T-cell (primary cell): ENCODE measurements around the gene HSPA9. TPM values are rescaled to one million over a fixed set of nuclear protein-coding genes. Genes with fewer than 3 reads are reported as not detected.
A peak's percentile ranks its signal among the peaks of the same experiment; 100 is the strongest.

Experiments
- ATAC-seq, 4 experiments: fragments of 200-7000 bp in 3 of 4; fragments of 150-1000 bp in 1 of 4; cut with Tn5 transposase; replicated peaks in 1 of 4; 1 replicate in 3 of 4; 2 replicates in 1 of 4; pipeline ENCODE4 v1.10.0; 2021; ENCODE audit warnings: moderate library complexity in 3 of 4, mild to moderate bottlenecking in 2 of 4, moderate number of reproducible peaks in 1 of 4
- CTCF ChIA-PET, 2 donors: fragments of 300-600 bp; sonication (Branson Sonifier 250); formaldehyde crosslinking; loops; one replicate each; lab custom pipeline; 2022; ENCODE audit warnings: antibody characterized with exemption in 2 of 2; lab: Charles Lee
- POLR2A ChIA-PET, 2 donors: fragments of 300-600 bp; sonication (Branson Sonifier 250); formaldehyde crosslinking; loops; one replicate each; lab custom pipeline; 2022; ENCODE audit warnings: antibody characterized with exemption in 2 of 2; lab: Charles Lee
- DNase-seq, 35 experiments: peaks; one replicate each; pipeline versions ENCODE4 v3.0.0 to v3.0.0-alpha.2; 2013 to 2023
- H3K27ac ChIP-seq: one replicate; pipeline ENCODE4 v1.5.1; 2013; ENCODE audit warnings: low read length
- H3K27me3 ChIP-seq, 2 experiments: replicated peaks in 1 of 2; 1 replicate in 1 of 2; 2 replicates in 1 of 2; pipeline versions ENCODE4 v1.6.1 to v1.7.0; 2013; ENCODE audit warnings: low read length in 1 of 2, mixed read lengths in 1 of 2; ENCODE audit not compliant: control insufficient read depth in 2 of 2, insufficient read depth in 2 of 2; ENCODE audit errors: extremely low read depth in 1 of 2
- H3K36me3 ChIP-seq, 2 donors: 1 replicate in 1 of 2; 2 replicates in 1 of 2; pipeline versions ENCODE4 v1.6.1 to v1.7.0; 2013; ENCODE audit warnings: low read length in 1 of 2; ENCODE audit not compliant: control insufficient read depth in 2 of 2, insufficient read depth in 1 of 2; ENCODE audit errors: extremely low read depth in 1 of 2
- H3K4me1 ChIP-seq, 2 experiments: 1 replicate in 1 of 2; 2 replicates in 1 of 2; pipeline versions ENCODE4 v1.6.1 to v1.7.0; 2013; ENCODE audit warnings: low read length in 2 of 2, mixed read lengths in 1 of 2; ENCODE audit not compliant: insufficient read depth in 2 of 2, control insufficient read depth in 1 of 2; ENCODE audit errors: extremely low read depth in 1 of 2
- H3K4me3 ChIP-seq, 2 donors: 1 replicate in 1 of 2; 2 replicates in 1 of 2; pipeline versions ENCODE4 v1.5.1 to v1.7.0; 2013; ENCODE audit warnings: mild to moderate bottlenecking in 2 of 2, low read length in 1 of 2, moderate library complexity in 1 of 2; ENCODE audit not compliant: control insufficient read depth in 1 of 2; ENCODE audit errors: extremely low read depth in 1 of 2
- H3K9me3 ChIP-seq: 2 replicates; pipeline ENCODE4 v1.7.0; 2013
- H3K27ac Mint-ChIP-seq, 2 donors: one replicate each; pipeline ENCODE4 v1.8.0; 2020 to 2021; ENCODE audit warnings: mild to moderate bottlenecking in 2 of 2, mixed read lengths in 2 of 2
- H3K27me3 Mint-ChIP-seq, 2 donors: one replicate each; pipeline ENCODE4 v1.8.0; 2021 to 2022; ENCODE audit warnings: mixed read lengths in 2 of 2
- H3K36me3 Mint-ChIP-seq: one replicate; pipeline ENCODE4 v1.8.0; 2021; ENCODE audit warnings: mixed read lengths
- H3K4me1 Mint-ChIP-seq, 3 donors: one replicate each; pipeline ENCODE4 v1.8.0; 2020 to 2022; ENCODE audit warnings: mixed read lengths in 3 of 3, mild to moderate bottlenecking in 1 of 3
- H3K4me3 Mint-ChIP-seq, 3 donors: one replicate each; pipeline ENCODE4 v1.8.0; 2020 to 2022; ENCODE audit warnings: mild to moderate bottlenecking in 3 of 3, mixed read lengths in 3 of 3, moderate library complexity in 3 of 3
- H3K9me3 Mint-ChIP-seq, 3 donors: one replicate each; pipeline ENCODE4 v1.8.0; 2020 to 2022; ENCODE audit warnings: mixed read lengths in 3 of 3
- WGBS: methylation state at CpG from one replicate; pipeline ENCODE4 v1.1.5; 2013; ENCODE audit warnings: missing lambda C conversion rate; ENCODE audit not compliant: insufficient coverage; 5-methylcytosine and 5-hydroxymethylcytosine counted together
- total RNA-seq, 35 experiments: library from RNA in 6 of 35; stranded (reverse) in 6 of 35; fragments of 120-200 nt in 1 of 35; gene quantifications; one replicate each; pipeline versions ENCODE4 v1.2.1 to v1.2.4 and lab custom pipeline; 2013 to 2026

Gene HSPA9
- 100 to 1,000 TPM; 148 to 299 (median 162) TPM for total RNA-seq
- 155 TPM for total RNA-seq (2013)
- 234 to 1,428 (median 516) reads per million in 29 experiments for total RNA-seq (lab: John Stamatoyannopoulos, UW)

DNA sequence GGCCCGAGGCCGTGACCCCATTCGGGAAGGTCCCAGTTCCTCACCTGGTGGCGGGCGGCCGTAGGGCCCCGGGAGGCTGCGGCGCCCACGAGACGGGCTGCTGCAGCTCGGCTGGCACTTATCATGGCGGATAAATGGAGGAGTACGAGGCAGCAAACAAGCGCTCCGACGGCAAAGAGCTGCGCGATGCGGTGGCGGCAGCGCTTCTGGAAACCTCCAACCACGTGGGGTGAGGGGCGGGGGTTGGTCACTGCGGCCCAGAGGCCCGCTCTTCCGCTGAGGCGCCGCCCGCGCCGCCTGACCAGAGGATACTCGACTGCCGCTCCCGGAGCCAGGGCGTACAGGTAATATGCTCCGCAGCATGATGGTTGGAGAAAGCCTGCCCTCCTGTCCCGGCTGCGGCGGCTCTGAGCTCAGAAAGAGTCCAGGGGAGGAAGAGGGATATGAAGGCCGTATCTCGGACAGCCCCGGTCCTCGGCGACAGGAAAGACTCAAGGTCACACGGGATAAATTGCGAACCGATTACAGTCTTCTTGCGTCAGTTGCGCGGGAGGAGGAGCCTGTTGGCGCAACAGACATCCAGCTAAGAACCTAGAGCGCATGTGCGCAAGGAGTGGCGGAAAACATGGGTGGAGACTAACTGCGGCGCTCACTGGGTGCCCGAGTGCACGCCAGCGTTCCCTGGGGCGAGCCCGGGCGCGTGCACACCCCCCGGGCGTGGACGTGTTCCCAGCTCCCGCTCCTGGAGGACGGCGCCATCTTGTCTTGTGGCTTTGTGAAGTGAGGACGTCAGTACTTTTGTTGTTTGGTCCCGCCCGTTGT, at the start of gene HSPA9:
Gene HSPA9 (minus strand): TSS at position 208 of the 822 bp plus-strand sequence. CDS start 83 bp downstream, at position 125.
- H3K9me3 ChIP-seq: no peaks in the 10 kb centered on the region
- H3K36me3 ChIP-seq: peaks cover 7 to 31% of the 10 kb centered on the region in 2 donors
- Mint-ChIP-seq H3K4me3 (peak within 1 kb of the TSS; percentile 96), H3K27me3 (no peaks in the 10 kb centered on the region), H3K36me3 (peaks cover 21% of the 10 kb centered on the region), H3K4me1 (peaks cover 29 to 43% (median 35%) of the 10 kb centered on the region in 3 donors), H3K27ac (peak within 1 kb of the TSS; percentile 100), H3K9me3 (no peaks in the 10 kb centered on the region)
- peak; percentile 94 to 100 (median 97) for DNase-seq
- ATAC-seq: peak; percentile 85 to 88 (median 86)
- no peaks in the 10 kb centered on the region for H3K27me3 ChIP-seq
- WGBS: under 1% methylated on average over 70 of the region's 73 CpGs
- POLR2A ChIA-PET: interaction anchor here (0.6 to 3.1 kb wide), 18 partner anchors 9 to 1540 kb away, joined by 3 to 32 read pairs (median 4); partner anchors contain the start of genes EGR1 (in 1 of the 2), ETF1 (in 1 of the 2), FAM53C (in 1 of the 2) and MATR3 (in 1 of the 2)
- H3K4me3 ChIP-seq: peak within 1 kb of the TSS; percentile 95 to 99
- CTCF ChIA-PET: interaction anchor here in 1 of 2 donors (0.5 to 1.9 kb wide), 8 partner anchors 8 to 623 kb away, joined by 3 to 13 read pairs (median 4); partner anchors contain the start of genes ETF1, KDM3B and SIL1
- H3K4me1 ChIP-seq: peaks cover 8 to 26% of the 10 kb centered on the region in 2 experiments
- peak within 1 kb of the TSS; percentile 94 for H3K27ac ChIP-seq

DNA sequence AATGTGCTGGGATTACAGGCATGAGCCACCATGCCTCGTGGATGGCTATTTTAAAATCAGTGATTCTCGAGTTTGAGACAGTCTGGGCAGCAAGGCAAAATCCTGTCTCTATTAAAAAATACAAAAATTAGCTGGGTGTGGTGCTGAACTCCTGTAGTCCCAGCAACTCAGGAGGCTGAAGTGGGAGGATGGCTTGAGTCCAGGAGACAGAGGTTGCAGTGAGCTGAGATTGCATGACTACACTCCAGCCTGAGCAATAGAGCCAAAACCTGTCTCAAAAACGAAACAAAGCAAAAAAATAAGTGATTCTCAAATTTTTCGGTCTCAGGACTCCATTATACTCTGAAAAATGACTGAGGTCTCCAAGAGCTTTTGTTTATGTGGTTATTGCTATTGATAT, 47.9 kb upstream of the HSPA9 start:
- Mint-ChIP-seq H3K27ac (no peak overlapping the region), H3K4me3 (no peak overlapping the region), H3K4me1 (no peaks in the 10 kb centered on the region), H3K27me3 (peaks cover 52 to 58% of the 10 kb centered on the region in 2 donors), H3K9me3 (no peaks in the 10 kb centered on the region), H3K36me3 (no peaks in the 10 kb centered on the region)
- no peaks in the 10 kb centered on the region for H3K36me3 ChIP-seq
- ChIA-PET CTCF (no interaction called here), POLR2A (interaction anchor here in 1 of 2 donors (0.6 kb wide), 1 partner anchor 316 kb away, joined by 3 read pairs; no protein-coding TSS in a partner anchor)
- no peaks in the 10 kb centered on the region for H3K4me1 ChIP-seq
- H3K4me3 ChIP-seq: no peak overlapping the region
- no peaks in the 10 kb centered on the region for H3K9me3 ChIP-seq
- H3K27me3 ChIP-seq: peaks cover 0 to 44% of the 10 kb centered on the region in 2 experiments
- H3K27ac ChIP-seq: no peak overlapping the region
- WGBS: 20% methylated on average over 1 of the region's 4 CpGs
- ATAC-seq: no peak
- DNase-seq: no peak

DNA sequence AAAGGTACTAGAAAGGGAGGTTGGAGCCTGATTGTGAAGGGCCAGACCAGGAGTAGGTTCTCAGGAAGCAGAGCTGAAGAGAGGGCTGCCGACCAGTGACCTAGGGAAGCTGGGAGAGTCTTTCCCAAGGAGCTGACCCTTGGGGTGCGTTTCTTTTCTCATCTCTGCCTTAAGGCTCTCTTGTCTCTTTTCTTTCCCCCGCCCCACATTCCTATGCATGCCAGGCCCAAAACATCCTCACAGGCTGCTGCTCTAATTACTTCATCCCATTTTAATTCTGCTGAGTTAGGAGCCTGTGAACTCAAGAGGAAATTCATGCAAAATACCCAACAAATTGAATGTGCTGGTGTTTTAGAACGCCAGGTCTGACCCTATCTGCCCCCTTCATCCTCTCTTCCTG, 46.9 kb upstream of the HSPA9 start:
- no peaks in the 10 kb centered on the region for H3K36me3 ChIP-seq
- Mint-ChIP-seq H3K4me3 (no peak overlapping the region), H3K27me3 (peaks cover 47 to 55% of the 10 kb centered on the region in 2 donors), H3K4me1 (no peaks in the 10 kb centered on the region), H3K9me3 (no peaks in the 10 kb centered on the region), H3K27ac (no peak overlapping the region), H3K36me3 (no peaks in the 10 kb centered on the region)
- no peak overlapping the region for H3K27ac ChIP-seq
- CTCF ChIA-PET: no interaction called here
- H3K9me3 ChIP-seq: no peaks in the 10 kb centered on the region
- POLR2A ChIA-PET: no interaction called here
- no CpG with 5 or more reads among the region's 4 CpGs for WGBS
- no peak overlapping the region for H3K4me3 ChIP-seq
- DNase-seq (no peak), ATAC-seq (no peak)
- H3K27me3 ChIP-seq: peaks cover 0 to 44% of the 10 kb centered on the region in 2 experiments
- no peaks in the 10 kb centered on the region for H3K4me1 ChIP-seq

DNA sequence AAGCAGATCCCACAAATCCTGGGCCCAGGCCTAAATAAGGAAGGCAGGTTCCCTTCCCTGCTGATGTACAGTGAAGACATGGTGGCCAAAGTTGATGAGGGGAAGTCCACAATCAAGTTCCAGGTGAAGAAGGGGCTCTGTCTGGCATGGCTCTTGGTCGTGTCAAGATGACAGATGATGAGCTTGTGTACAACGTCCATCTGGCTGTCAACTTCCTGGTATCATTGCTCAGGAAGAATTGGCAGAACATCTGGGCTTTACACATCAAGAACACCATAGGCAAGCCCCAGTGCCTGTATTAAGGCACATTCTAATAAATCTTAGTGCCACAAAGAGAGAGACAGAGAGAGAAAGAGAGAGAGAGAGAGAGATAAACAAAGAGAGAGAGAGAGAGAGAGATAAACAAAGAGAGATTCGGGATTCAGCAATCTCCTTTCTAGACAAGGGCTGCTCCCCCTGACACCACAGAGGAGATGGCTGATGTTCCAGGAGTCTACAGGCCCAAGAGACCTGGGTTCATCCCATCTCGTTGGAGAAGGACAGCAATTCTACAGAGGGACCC, 45.5 kb upstream of the HSPA9 start:
- CTCF ChIA-PET: no interaction called here
- H3K9me3 ChIP-seq: no peaks in the 10 kb centered on the region
- no peak overlapping the region for H3K27ac Mint-ChIP-seq
- ATAC-seq (no peak), DNase-seq (no peak)
- no peak overlapping the region for H3K4me3 Mint-ChIP-seq
- 78% methylated on average over 1 of the region's 4 CpGs for WGBS
- H3K36me3 Mint-ChIP-seq: no peaks in the 10 kb centered on the region
- H3K4me1 ChIP-seq: no peaks in the 10 kb centered on the region
- H3K36me3 ChIP-seq: no peaks in the 10 kb centered on the region
- H3K27me3 ChIP-seq: peaks cover 0 to 37% of the 10 kb centered on the region in 2 experiments
- no peak overlapping the region for H3K4me3 ChIP-seq
- POLR2A ChIA-PET: no interaction called here
- no peaks in the 10 kb centered on the region for H3K9me3 Mint-ChIP-seq
- peaks cover 0 to 4% (median 0%) of the 10 kb centered on the region in 3 donors for H3K4me1 Mint-ChIP-seq
- peaks cover 48 to 50% of the 10 kb centered on the region in 2 donors for H3K27me3 Mint-ChIP-seq
- no peak overlapping the region for H3K27ac ChIP-seq

DNA sequence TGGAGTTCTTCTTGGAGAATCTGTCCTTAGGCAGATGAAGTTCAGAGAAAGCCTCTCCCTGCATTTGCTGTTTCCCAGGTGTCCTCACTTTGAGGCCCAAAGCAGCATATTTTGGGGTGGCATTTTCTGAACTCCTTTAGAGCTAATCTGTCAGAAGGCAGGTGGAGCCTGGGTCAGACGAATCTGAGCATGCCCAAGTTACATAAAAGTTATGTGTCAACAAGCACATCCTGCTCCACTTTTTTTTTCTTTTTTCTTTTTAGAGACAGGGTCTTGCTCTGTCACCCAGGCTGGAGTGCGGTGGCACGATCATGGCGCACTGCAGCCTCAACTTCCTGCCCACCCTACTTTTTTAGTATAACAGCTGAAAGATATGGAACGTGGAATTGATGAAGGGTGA, 41.3 kb upstream of the HSPA9 start:
- H3K4me1 ChIP-seq: peaks cover 2 to 3% of the 10 kb centered on the region in 2 experiments
- ATAC-seq (no peak), DNase-seq (no peak)
- no peak overlapping the region for H3K4me3 ChIP-seq
- H3K27ac ChIP-seq: no peak overlapping the region
- H3K9me3 Mint-ChIP-seq: no peaks in the 10 kb centered on the region
- CTCF ChIA-PET: no interaction called here
- H3K36me3 Mint-ChIP-seq: no peaks in the 10 kb centered on the region
- WGBS: 43% methylated on average over 1 of the region's 5 CpGs
- POLR2A ChIA-PET: no interaction called here
- H3K4me3 Mint-ChIP-seq: no peak overlapping the region
- H3K27me3 ChIP-seq: peaks cover 0 to 19% of the 10 kb centered on the region in 2 experiments
- H3K4me1 Mint-ChIP-seq: peaks cover 3 to 7% (median 4%) of the 10 kb centered on the region in 3 donors
- H3K27ac Mint-ChIP-seq: no peak overlapping the region
- no peaks in the 10 kb centered on the region for H3K36me3 ChIP-seq
- H3K27me3 Mint-ChIP-seq: peaks cover 38 to 43% of the 10 kb centered on the region in 2 donors
- H3K9me3 ChIP-seq: no peaks in the 10 kb centered on the region

DNA sequence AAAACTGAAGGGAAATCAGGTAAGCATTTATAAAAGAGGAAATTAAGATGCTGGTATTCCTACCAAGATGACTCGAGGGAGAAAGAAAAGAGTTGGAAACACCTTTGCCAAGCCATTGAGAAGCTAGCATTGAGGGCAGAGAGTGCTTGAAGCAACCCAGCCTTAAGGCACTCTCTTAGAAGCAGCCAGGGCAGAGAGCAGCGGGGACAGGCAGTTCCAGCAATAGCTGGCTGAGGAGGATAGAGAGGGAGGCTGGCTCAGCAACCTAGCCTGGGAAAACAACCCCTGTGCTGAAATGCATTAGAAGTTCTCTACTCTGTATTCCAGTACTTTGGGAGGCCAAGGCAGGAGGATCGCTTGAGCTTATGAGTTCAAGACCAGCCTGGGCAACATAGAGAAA, 40.3 kb upstream of the HSPA9 start:
- Histone ChIP-seq H3K9me3 (no peaks in the 10 kb centered on the region), H3K27me3 (peaks cover 0 to 25% of the 10 kb centered on the region in 2 experiments), H3K36me3 (no peaks in the 10 kb centered on the region), H3K4me1 (peaks cover 7 to 11% of the 10 kb centered on the region in 2 experiments), H3K27ac (no peak overlapping the region), H3K4me3 (no peak overlapping the region)
- H3K4me1 Mint-ChIP-seq: peaks cover 12 to 17% (median 13%) of the 10 kb centered on the region in 3 donors
- CTCF ChIA-PET: interaction anchor here (0.6 to 0.7 kb wide), 2 partner anchors 14 to 99 kb away, joined by 3 to 4 read pairs; no protein-coding TSS in a partner anchor
- H3K27me3 Mint-ChIP-seq: peaks cover 40% of the 10 kb centered on the region in 2 donors
- no peak overlapping the region for H3K4me3 Mint-ChIP-seq
- WGBS: 100% methylated on average over 1 of the region's 3 CpGs
- POLR2A ChIA-PET: interaction anchor here in 1 of 2 donors (0.6 kb wide), 1 partner anchor 32 kb away, joined by 3 read pairs; no protein-coding TSS in a partner anchor
- ATAC-seq (no peak), DNase-seq (no peak)
- H3K27ac Mint-ChIP-seq: no peak overlapping the region
- H3K36me3 Mint-ChIP-seq: no peaks in the 10 kb centered on the region
- no peaks in the 10 kb centered on the region for H3K9me3 Mint-ChIP-seq
